ENCODE results near the gene SPOP.

SPOP gene

GRCh38 chr17:49612726-49613125, 65.2 kb downstream of the SPOP start:
- Histone ChIP-seq H3K4me1 (ENCODE audit: low read depth, poor library complexity, severe bottlenecking) (peaks cover 46% of the 10 kb centered on the region), H3K27ac (no peak overlapping the region), H4K20me1 (ENCODE audit: insufficient read depth) (no peaks in the 10 kb centered on the region), H3K79me2 (ENCODE audit: insufficient read depth, low read depth) (0 out of 2 replicates have a peak, but pooled peaks cover 5% of the 10 kb centered on the region), H3K36me3 (ENCODE audit: insufficient read depth) (peaks cover 5% of the 10 kb centered on the region; the same call in 1 of the 2 replicates), H3K4me2 (no peak overlapping the region), H3K9ac (no peak overlapping the region), H3K27me3 (ENCODE audit: insufficient read depth, low read depth) (no peaks in the 10 kb centered on the region), H3K4me3 (IDR thresholded peaks at IDR 0.05; ENCODE audit: insufficient read depth, low read depth, low read length) (no peak overlapping the region), H2AFZ (ENCODE audit: low read depth) (no peak overlapping the region)
- TF ChIP-seq, protein P1, sequence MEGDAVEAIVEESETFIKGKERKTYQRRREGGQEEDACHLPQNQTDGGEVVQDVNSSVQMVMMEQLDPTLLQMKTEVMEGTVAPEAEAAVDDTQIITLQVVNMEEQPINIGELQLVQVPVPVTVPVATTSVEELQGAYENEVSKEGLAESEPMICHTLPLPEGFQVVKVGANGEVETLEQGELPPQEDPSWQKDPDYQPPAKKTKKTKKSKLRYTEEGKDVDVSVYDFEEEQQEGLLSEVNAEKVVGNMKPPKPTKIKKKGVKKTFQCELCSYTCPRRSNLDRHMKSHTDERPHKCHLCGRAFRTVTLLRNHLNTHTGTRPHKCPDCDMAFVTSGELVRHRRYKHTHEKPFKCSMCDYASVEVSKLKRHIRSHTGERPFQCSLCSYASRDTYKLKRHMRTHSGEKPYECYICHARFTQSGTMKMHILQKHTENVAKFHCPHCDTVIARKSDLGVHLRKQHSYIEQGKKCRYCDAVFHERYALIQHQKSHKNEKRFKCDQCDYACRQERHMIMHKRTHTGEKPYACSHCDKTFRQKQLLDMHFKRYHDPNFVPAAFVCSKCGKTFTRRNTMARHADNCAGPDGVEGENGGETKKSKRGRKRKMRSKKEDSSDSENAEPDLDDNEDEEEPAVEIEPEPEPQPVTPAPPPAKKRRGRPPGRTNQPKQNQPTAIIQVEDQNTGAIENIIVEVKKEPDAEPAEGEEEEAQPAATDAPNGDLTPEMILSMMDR (conservative IDR thresholded peaks at IDR 0.05; ENCODE audit: low read depth, low read length) = no peak

DNA sequence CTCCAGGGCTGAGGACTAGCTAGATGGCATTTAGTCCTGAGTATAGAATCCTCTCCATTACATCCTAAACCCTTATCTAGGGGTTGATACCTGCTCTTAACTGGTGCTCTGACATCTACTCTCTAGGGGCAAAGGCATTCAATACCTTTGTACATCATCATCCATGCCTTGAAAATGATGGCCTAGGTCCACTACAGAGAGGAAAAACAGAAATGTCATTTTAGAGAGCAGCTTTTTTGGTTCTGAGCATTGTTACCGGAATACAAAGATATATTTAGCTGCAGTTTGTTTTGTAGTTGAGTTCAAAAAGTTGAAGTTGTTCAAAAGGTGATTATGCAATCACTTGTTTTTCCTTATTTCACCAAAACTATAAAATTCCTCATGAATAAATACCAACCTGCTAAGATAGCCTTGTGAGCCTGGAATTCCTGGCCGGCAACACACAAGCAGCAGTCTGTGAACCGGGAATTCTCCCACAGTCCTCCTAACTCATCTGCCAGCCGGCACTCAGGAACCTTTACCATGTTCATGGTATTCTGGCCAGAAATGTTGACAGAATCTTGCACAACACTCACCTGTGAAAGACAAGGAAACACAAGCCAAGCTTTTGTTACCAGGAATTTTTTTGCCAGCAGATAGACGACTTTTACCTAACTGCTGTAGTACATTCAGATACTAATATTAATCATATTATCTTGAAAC, 66.9 kb downstream of the SPOP start:
- Histone ChIP-seq H3K36me3 (ENCODE audit: insufficient read depth) (peaks cover 5% of the 10 kb centered on the region; the same call in 1 of the 2 replicates), H3K4me3 (IDR thresholded peaks at IDR 0.05; ENCODE audit: insufficient read depth, low read depth, low read length) (no peak overlapping the region), H3K27me3 (ENCODE audit: insufficient read depth, low read depth) (no peaks in the 10 kb centered on the region), H2AFZ (ENCODE audit: low read depth) (no peak overlapping the region), H3K4me2 (no peak overlapping the region), H3K27ac (no peak overlapping the region), H3K79me2 (ENCODE audit: insufficient read depth, low read depth) (0 out of 2 replicates have a peak, but pooled peaks cover 5% of the 10 kb centered on the region), H3K9ac (no peak overlapping the region), H4K20me1 (ENCODE audit: insufficient read depth) (no peaks in the 10 kb centered on the region), H3K4me1 (ENCODE audit: low read depth, poor library complexity, severe bottlenecking) (peaks cover 29% of the 10 kb centered on the region)
- TF ChIP-seq, protein P1 (conservative IDR thresholded peaks at IDR 0.05; ENCODE audit: low read depth, low read length) = no peak

DNA sequence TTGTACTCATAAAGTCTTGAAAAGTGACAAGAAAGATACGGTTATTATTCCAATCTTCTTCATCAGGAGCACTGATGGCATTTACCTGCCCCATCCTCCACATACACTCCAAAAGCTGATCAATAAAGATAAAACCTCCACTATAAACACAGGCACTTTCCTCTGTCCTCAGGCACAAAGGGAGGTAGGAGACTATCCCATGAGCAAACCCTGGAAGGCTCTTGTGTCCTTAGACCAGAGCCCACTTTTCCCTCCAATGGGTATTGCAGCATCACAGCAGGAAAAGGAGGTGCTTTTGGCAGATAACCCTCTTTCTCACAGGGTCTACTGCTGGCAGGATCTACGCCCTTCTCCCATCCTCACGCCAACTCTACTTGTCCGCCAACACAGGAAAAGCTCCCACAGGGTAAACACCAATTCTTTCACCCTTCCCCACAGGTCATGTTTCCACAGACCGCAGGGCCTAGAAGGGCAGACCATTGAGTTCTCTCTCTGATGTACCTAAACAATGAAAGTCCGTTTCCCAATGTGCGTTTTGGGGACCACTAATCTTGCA, 73.5 kb downstream of the SPOP start:
- no peak overlapping the region for H3K27ac ChIP-seq
- no peak overlapping the region for H3K9ac ChIP-seq
- no peaks in the 10 kb centered on the region for H3K27me3 ChIP-seq (ENCODE audit: insufficient read depth, low read depth)
- TF ChIP-seq, protein P1 (conservative IDR thresholded peaks at IDR 0.05; ENCODE audit: low read depth, low read length) = no peak
- H3K4me3 ChIP-seq (IDR thresholded peaks at IDR 0.05; ENCODE audit: insufficient read depth, low read depth, low read length) = no peak overlapping the region
- no peaks in the 10 kb centered on the region for H4K20me1 ChIP-seq (ENCODE audit: insufficient read depth)
- peaks cover 2% of the 10 kb centered on the region; the same call in 1 of the 2 replicates for H3K36me3 ChIP-seq (ENCODE audit: insufficient read depth)
- H3K4me1 ChIP-seq (ENCODE audit: low read depth, poor library complexity, severe bottlenecking) = no peaks in the 10 kb centered on the region
- no peak overlapping the region for H2AFZ ChIP-seq (ENCODE audit: low read depth)
- no peaks in the 10 kb centered on the region for H3K79me2 ChIP-seq (ENCODE audit: insufficient read depth, low read depth)
- no peak overlapping the region for H3K4me2 ChIP-seq

- Histone ChIP-seq H3K4me3 (IDR thresholded peaks at IDR 0.05; ENCODE audit: insufficient read depth, low read depth, low read length) (no peak overlapping the region), H3K4me1 (ENCODE audit: low read depth, poor library complexity, severe bottlenecking) (no peaks in the 10 kb centered on the region), H3K79me2 (ENCODE audit: insufficient read depth, low read depth) (no peaks in the 10 kb centered on the region), H3K36me3 (ENCODE audit: insufficient read depth) (no peaks in the 10 kb centered on the region), H3K9ac (no peak overlapping the region), H3K27me3 (ENCODE audit: insufficient read depth, low read depth) (no peaks in the 10 kb centered on the region), H3K4me2 (no peak overlapping the region), H3K27ac (no peak overlapping the region), H2AFZ (ENCODE audit: low read depth) (no peak overlapping the region), H4K20me1 (ENCODE audit: insufficient read depth) (no peaks in the 10 kb centered on the region)
- TF ChIP-seq, protein P1 (conservative IDR thresholded peaks at IDR 0.05; ENCODE audit: low read depth, low read length) = no peak
Measured at GRCh38 chr17:49603720-49604119, 74.2 kb downstream of the SPOP start.

Data from KMS-11 (cell line).